H9 (cell line): ENCODE measurements around the gene NT5DC3. TPM values are rescaled to one million over a fixed set of nuclear protein-coding genes. Genes with fewer than 3 reads are reported as not detected.

Source experiments
- DNase-seq: peaks from one replicate; pipeline ENCODE4 v3.0.0-alpha.2; 2017
- H2AFZ ChIP-seq: one replicate; pipeline ENCODE4 v1.6.1; 2013; ENCODE audit warnings: mild to moderate bottlenecking, low read length, control low read depth, moderate library complexity
- H2AK5ac ChIP-seq: 2 replicates; pipeline ENCODE4 v1.6.1; 2013; ENCODE audit warnings: low read length, control low read depth, mixed read lengths; ENCODE audit not compliant: insufficient read length
- H2BK120ac ChIP-seq: one replicate; pipeline ENCODE4 v1.6.1; 2013; ENCODE audit warnings: low read depth, mild to moderate bottlenecking, low read length, control low read depth, inconsistent platforms; ENCODE audit not compliant: poor library complexity, severe bottlenecking
- H2BK12ac ChIP-seq: 2 replicates; pipeline ENCODE4 v1.6.1; 2013; ENCODE audit warnings: low read length, control low read depth, mixed read lengths, low read depth; ENCODE audit not compliant: insufficient read length
- H2BK15ac ChIP-seq: 2 replicates; pipeline ENCODE4 v1.6.1; 2013; ENCODE audit warnings: low read depth, low read length, control low read depth
- H2BK20ac ChIP-seq: one replicate; pipeline ENCODE4 v1.6.1; 2013; ENCODE audit warnings: low read depth, mild to moderate bottlenecking, low read length, control low read depth, inconsistent platforms; ENCODE audit not compliant: poor library complexity, severe bottlenecking
- H2BK5ac ChIP-seq: 2 replicates; pipeline ENCODE4 v1.6.1; 2013; ENCODE audit warnings: low read length, control low read depth, mixed read lengths; ENCODE audit not compliant: insufficient read length
- H3K14ac ChIP-seq: 2 replicates; pipeline ENCODE4 v1.6.1; 2013; ENCODE audit warnings: low read length, control low read depth; ENCODE audit not compliant: insufficient read depth
- H3K18ac ChIP-seq: 2 replicates; pipeline ENCODE4 v1.6.1; 2013; ENCODE audit warnings: low read depth, mild to moderate bottlenecking, mixed read lengths, low read length, control low read depth; ENCODE audit not compliant: insufficient read length
- H3K23ac ChIP-seq: 2 replicates; pipeline ENCODE4 v1.6.1; 2013; ENCODE audit warnings: low read length, control low read depth, mixed read lengths, low read depth; ENCODE audit not compliant: insufficient read length
- H3K23me2 ChIP-seq: 2 replicates; pipeline ENCODE4 v1.6.1; 2013; ENCODE audit warnings: low read depth, mild to moderate bottlenecking, mixed read lengths, low read length, control low read depth; ENCODE audit not compliant: insufficient read length, poor library complexity, severe bottlenecking
- H3K27ac ChIP-seq: 2 replicates; pipeline ENCODE4 v1.5.1; 2013; ENCODE audit warnings: low read length, control low read depth, mixed read lengths, low read depth; ENCODE audit not compliant: insufficient read length
- H3K27me3 ChIP-seq: 2 replicates; pipeline ENCODE4 v1.6.1; 2013; ENCODE audit warnings: low read length, control low read depth, inconsistent platforms; ENCODE audit not compliant: insufficient read depth
- H3K4ac ChIP-seq: 2 replicates; pipeline ENCODE4 v1.6.1; 2013; ENCODE audit warnings: low read depth, mild to moderate bottlenecking, control low read depth, inconsistent platforms, low read length, moderate library complexity
- H3K4me1 ChIP-seq: 2 replicates; pipeline ENCODE4 v1.6.1; 2013; ENCODE audit warnings: low read length, control low read depth, inconsistent platforms; ENCODE audit not compliant: insufficient read depth
- H3K4me2 ChIP-seq: 2 replicates; pipeline ENCODE4 v1.6.1; 2013; ENCODE audit warnings: low read length, control low read depth, mixed read lengths; ENCODE audit not compliant: insufficient read length, insufficient read depth
- H3K56ac ChIP-seq: 2 replicates; pipeline ENCODE4 v1.6.1; 2013; ENCODE audit warnings: low read depth, mild to moderate bottlenecking, mixed read lengths, low read length, control low read depth; ENCODE audit not compliant: insufficient read length
- H3K79me1 ChIP-seq: 2 replicates; pipeline ENCODE4 v1.6.1; 2013; ENCODE audit warnings: low read depth, mild to moderate bottlenecking, moderate library complexity, low read length, control low read depth, inconsistent platforms; ENCODE audit not compliant: insufficient read depth, poor library complexity, severe bottlenecking
- H3K79me2 ChIP-seq: 2 replicates; pipeline ENCODE4 v1.6.1; 2013; ENCODE audit warnings: low read length, control low read depth, inconsistent platforms; ENCODE audit not compliant: insufficient read depth
- H3K9ac ChIP-seq: 2 replicates; pipeline ENCODE4 v1.6.1; 2013; ENCODE audit warnings: low read length, control low read depth, mixed read lengths; ENCODE audit not compliant: insufficient read length; ENCODE audit errors: extremely low read depth
- H3K9me3 ChIP-seq: one replicate; pipeline ENCODE4 v1.6.1; 2013; ENCODE audit warnings: low read depth, low read length, inconsistent platforms; ENCODE audit not compliant: control insufficient read depth
- H3T11ph ChIP-seq: one replicate; pipeline ENCODE4 v1.6.1; 2013; ENCODE audit warnings: mild to moderate bottlenecking, low read length, control low read depth, inconsistent platforms
- H4K20me1 ChIP-seq: one replicate; pipeline ENCODE4 v1.6.1; 2013; ENCODE audit not compliant: control insufficient read depth, insufficient read length, insufficient read depth
- H4K5ac ChIP-seq: 2 replicates; pipeline ENCODE4 v1.6.1; 2013; ENCODE audit warnings: low read depth, mild to moderate bottlenecking, mixed read lengths, low read length, control low read depth; ENCODE audit not compliant: insufficient read length
- H4K8ac ChIP-seq: replicated peaks from 2 replicates; pipeline ENCODE4 v1.6.1; 2013; ENCODE audit warnings: low read length, control low read depth, mixed read lengths, low read depth; ENCODE audit not compliant: insufficient read length
- H4K91ac ChIP-seq: 2 replicates; pipeline ENCODE4 v1.6.1; 2013; ENCODE audit warnings: low read depth, mild to moderate bottlenecking, moderate library complexity, mixed read lengths, low read length, control low read depth; ENCODE audit not compliant: insufficient read length
- H3K27ac Mint-ChIP-seq, 3 experiments: 2 replicates in 2 of 3; 3 replicates in 1 of 3; pipeline ENCODE4 v1.8.0; 2020 to 2021; ENCODE audit warnings: mixed read lengths in 3 of 3, mild to moderate bottlenecking in 1 of 3, moderate library complexity in 1 of 3
- H3K27me3 Mint-ChIP-seq: 2 replicates; pipeline ENCODE4 v1.8.0; 2021; ENCODE audit warnings: low read depth, mild to moderate bottlenecking, moderate library complexity, mixed read lengths
- H3K36me3 Mint-ChIP-seq, 3 experiments: 2 replicates in 2 of 3; 3 replicates in 1 of 3; pipeline ENCODE4 v1.8.0; 2020 to 2021; ENCODE audit warnings: low read depth in 3 of 3, mixed read lengths in 3 of 3; ENCODE audit not compliant: insufficient read depth in 1 of 3
- H3K4me1 Mint-ChIP-seq, 2 experiments: 2 replicates each; pipeline ENCODE4 v1.8.0; 2020; ENCODE audit warnings: mixed read lengths in 2 of 2
- H3K4me3 Mint-ChIP-seq, 2 experiments: 2 replicates in 1 of 2; 3 replicates in 1 of 2; pipeline ENCODE4 v1.8.0; 2020 to 2021; ENCODE audit warnings: mild to moderate bottlenecking in 2 of 2, mixed read lengths in 2 of 2, moderate library complexity in 1 of 2
- H3K9me3 Mint-ChIP-seq, 2 experiments: 2 replicates in 1 of 2; 3 replicates in 1 of 2; pipeline ENCODE4 v1.8.0; 2020; ENCODE audit warnings: mild to moderate bottlenecking in 2 of 2, mixed read lengths in 2 of 2, moderate library complexity in 1 of 2
- WGBS: extraction: QIAGEN DNeasy Blood & Tissue Kit; methylation state at CpG from one replicate; pipeline ENCODE4 v1.1.7; 2013; ENCODE audit warnings: missing lambda C conversion rate, low lambda C conversion rate, mixed read lengths; ENCODE audit not compliant: insufficient read length; ENCODE audit errors: extremely low coverage; 5-methylcytosine and 5-hydroxymethylcytosine counted together
- total RNA-seq: library from RNA; stranded (reverse); gene quantifications from 2 replicates; pipeline ENCODE4 v1.2.1, GENCODE V29; 2021
- TF ChIP-seq, protein P1 (sequence below): fragments of 200-600 bp; sonication (generic); conservative IDR thresholded peaks from 3 replicates; pipeline ENCODE4 v1.8.0; 2021; ENCODE audit warnings: antibody characterized with exemption, mild to moderate bottlenecking

The NT5DC3 gene
- total RNA-seq, 1 experiment from 2014 or later, result 13.6 TPM

DNA sequence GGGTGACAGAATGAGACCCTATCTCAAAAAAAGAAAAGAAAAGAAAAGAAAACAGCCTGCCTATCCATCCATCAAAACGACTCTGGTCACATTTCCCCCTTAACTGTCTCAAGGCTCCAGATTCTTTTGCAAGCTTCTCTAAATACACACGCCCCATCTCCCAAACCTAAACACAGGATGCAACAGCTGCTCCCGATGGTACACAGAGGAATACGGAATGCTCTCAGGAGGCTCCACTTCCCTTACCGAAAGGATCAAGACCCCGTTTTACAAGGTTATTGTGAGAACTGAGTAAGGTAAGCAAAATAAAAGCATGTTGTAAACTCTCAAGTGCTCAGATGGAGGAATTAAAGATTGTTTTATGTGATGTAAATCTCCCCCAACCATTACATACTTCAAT, 62.3 kb downstream of the NT5DC3 start:
- no peaks in the 10 kb centered on the region for H3K23me2 ChIP-seq
- Mint-ChIP-seq H3K27me3 (no peaks in the 10 kb centered on the region), H3K36me3 (peaks cover 21 to 66% (median 62%) of the 10 kb centered on the region in 3 experiments), H3K4me3 (no peak overlapping the region), H3K4me1 (peaks cover 0 to 5% of the 10 kb centered on the region in 2 experiments; a peak in 1 of 4 replicates), H3K27ac (peak overlapping the region in 1 of 3 experiments; percentile 10; a peak in 1 of 7 replicates), H3K9me3 (no peaks in the 10 kb centered on the region)
- H3K27ac ChIP-seq, result no peak overlapping the region
- H2AK5ac ChIP-seq, result no peak overlapping the region
- H3K14ac ChIP-seq, result no peak overlapping the region
- H4K5ac ChIP-seq, result no peak overlapping the region
- H2BK15ac ChIP-seq, result no peak overlapping the region
- H4K20me1 ChIP-seq, result no peaks in the 10 kb centered on the region
- H3K27me3 ChIP-seq, result no peaks in the 10 kb centered on the region
- no peak overlapping the region for H4K8ac ChIP-seq
- no peak overlapping the region for H3K18ac ChIP-seq
- no CpG with 5 or more reads among the region's 6 CpGs for WGBS
- no peak overlapping the region for H2BK120ac ChIP-seq
- H3K4me2 ChIP-seq, result no peak overlapping the region
- no peak overlapping the region for H3K56ac ChIP-seq
- no peak overlapping the region for H2BK5ac ChIP-seq
- no peaks in the 10 kb centered on the region for H3K79me2 ChIP-seq
- no peak overlapping the region for H2AFZ ChIP-seq
- no peaks in the 10 kb centered on the region for H3K4me1 ChIP-seq
- no peak overlapping the region for H3K23ac ChIP-seq
- no peak overlapping the region for H4K91ac ChIP-seq
- TF ChIP-seq, protein P1, sequence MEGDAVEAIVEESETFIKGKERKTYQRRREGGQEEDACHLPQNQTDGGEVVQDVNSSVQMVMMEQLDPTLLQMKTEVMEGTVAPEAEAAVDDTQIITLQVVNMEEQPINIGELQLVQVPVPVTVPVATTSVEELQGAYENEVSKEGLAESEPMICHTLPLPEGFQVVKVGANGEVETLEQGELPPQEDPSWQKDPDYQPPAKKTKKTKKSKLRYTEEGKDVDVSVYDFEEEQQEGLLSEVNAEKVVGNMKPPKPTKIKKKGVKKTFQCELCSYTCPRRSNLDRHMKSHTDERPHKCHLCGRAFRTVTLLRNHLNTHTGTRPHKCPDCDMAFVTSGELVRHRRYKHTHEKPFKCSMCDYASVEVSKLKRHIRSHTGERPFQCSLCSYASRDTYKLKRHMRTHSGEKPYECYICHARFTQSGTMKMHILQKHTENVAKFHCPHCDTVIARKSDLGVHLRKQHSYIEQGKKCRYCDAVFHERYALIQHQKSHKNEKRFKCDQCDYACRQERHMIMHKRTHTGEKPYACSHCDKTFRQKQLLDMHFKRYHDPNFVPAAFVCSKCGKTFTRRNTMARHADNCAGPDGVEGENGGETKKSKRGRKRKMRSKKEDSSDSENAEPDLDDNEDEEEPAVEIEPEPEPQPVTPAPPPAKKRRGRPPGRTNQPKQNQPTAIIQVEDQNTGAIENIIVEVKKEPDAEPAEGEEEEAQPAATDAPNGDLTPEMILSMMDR, result no peak
- no peaks in the 10 kb centered on the region for H3K9me3 ChIP-seq
- no peaks in the 10 kb centered on the region for H3K79me1 ChIP-seq
- no peak for DNase-seq
- H3T11ph ChIP-seq, result no peak overlapping the region
- no peak overlapping the region for H2BK12ac ChIP-seq
- no peak overlapping the region for H3K9ac ChIP-seq
- H3K4ac ChIP-seq, result no peak overlapping the region
- no peak overlapping the region for H2BK20ac ChIP-seq
